ENCODE measurements around the gene DUOX1. TPM values are rescaled to one million over a fixed set of nuclear protein-coding genes. Genes with fewer than 3 reads are reported as not detected.

The DUOX1 gene
- total and polyA plus RNA-seq, 2 donors (not counting 1 experiment from before 2014, with no cell fraction given): 0.27 TPM; not detected in 1

DNA sequence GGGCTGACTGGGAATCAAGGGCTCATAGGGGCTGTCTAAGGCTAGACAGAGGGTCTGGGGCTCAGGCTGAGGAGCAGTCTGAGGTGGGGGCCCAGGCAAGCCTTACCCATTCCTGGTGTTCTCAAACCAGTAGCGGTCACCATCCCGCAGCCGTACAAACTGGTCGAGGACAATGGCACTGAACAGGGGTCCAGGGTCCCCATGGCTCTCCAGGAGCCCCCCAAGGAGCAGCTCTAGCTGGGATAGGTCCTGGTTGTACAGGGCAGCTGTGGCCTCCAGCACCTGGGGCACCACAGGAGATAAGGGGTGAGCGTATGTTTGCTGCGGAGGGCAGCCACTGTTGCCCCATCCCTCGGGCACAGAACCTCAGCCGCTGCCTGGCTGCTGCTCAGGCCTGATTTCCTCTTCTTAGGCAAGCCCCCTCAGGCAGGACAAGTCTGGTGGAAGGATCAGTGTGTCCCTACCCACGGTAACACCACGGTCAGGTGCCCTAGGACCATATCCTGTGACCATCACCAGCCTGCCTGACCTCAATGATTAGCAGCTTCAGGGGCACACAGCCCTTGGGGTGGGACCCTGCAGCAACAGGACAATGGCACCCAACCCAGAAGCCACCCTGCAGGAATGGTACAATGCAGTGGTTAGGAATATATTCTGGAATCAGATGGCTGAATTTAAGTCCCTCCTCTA is 21.7 kb upstream of the DUOX1 start:
- H3K4me3 ChIP-seq (ENCODE audit: control extremely low read depth in 1 of 5, extremely low read depth in 1 of 5, insufficient read depth in 1 of 5, low read depth in 2 of 5, low read length in 4 of 5): no peak overlapping the region
- H3K9ac ChIP-seq (ENCODE audit: low read length): no peak overlapping the region
- peaks cover 19% of the 10 kb centered on the region for H3K4me1 Mint-ChIP-seq
- no peak overlapping the region for H3K27ac ChIP-seq (ENCODE audit: low read length in 2 of 2)
- H3K4me2 ChIP-seq (replicated peaks; ENCODE audit: low read depth, low read length, poor library complexity, severe bottlenecking): no peak overlapping the region
- H2AFZ ChIP-seq (ENCODE audit: insufficient read depth, low read depth, low read length, poor library complexity, severe bottlenecking): no peak overlapping the region
- TF ChIP-seq, protein P1, sequence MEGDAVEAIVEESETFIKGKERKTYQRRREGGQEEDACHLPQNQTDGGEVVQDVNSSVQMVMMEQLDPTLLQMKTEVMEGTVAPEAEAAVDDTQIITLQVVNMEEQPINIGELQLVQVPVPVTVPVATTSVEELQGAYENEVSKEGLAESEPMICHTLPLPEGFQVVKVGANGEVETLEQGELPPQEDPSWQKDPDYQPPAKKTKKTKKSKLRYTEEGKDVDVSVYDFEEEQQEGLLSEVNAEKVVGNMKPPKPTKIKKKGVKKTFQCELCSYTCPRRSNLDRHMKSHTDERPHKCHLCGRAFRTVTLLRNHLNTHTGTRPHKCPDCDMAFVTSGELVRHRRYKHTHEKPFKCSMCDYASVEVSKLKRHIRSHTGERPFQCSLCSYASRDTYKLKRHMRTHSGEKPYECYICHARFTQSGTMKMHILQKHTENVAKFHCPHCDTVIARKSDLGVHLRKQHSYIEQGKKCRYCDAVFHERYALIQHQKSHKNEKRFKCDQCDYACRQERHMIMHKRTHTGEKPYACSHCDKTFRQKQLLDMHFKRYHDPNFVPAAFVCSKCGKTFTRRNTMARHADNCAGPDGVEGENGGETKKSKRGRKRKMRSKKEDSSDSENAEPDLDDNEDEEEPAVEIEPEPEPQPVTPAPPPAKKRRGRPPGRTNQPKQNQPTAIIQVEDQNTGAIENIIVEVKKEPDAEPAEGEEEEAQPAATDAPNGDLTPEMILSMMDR (IDR thresholded peaks at IDR 0.05): no peak
- TF ChIP-seq EZH2 (IDR thresholded peaks at IDR 0.05; ENCODE audit: borderline replicate concordance, insufficient read depth, low read depth, low read length, poor library complexity, severe bottlenecking): no peak
- no peaks in the 10 kb centered on the region for H3K9me3 Mint-ChIP-seq (ENCODE audit: insufficient read depth)
- peaks cover 59% of the 10 kb centered on the region for H3K27me3 Mint-ChIP-seq
- H3K36me3 ChIP-seq (replicated peaks in 1 of 2; ENCODE audit: control extremely low read depth in 1 of 2, control insufficient read depth in 1 of 2, extremely low read depth in 1 of 2, insufficient read depth in 2 of 2, low read length in 1 of 2): no peaks in the 10 kb centered on the region
- DNase-seq (no peak), ATAC-seq (ENCODE audit: low read depth) (no peak)
- no peak overlapping the region for H3K27ac Mint-ChIP-seq
- peaks cover 0 to 14% (median 0%) of the 10 kb centered on the region in 3 donors for H3K9me3 ChIP-seq (ENCODE audit: control extremely low read depth in 1 of 3, control insufficient read depth in 2 of 3, insufficient read depth in 1 of 3, low read length in 2 of 3)
- ChIA-PET CTCF (interaction anchor here (2.9 kb wide), 1 partner anchor 10 kb away, joined by 16 read pairs; no protein-coding TSS in a partner anchor), POLR2A (no interaction called here)
- 94% methylated on average over 10 of the region's 10 CpGs for WGBS (ENCODE audit: insufficient coverage)
- peaks cover 0 to 38% (median 19%) of the 10 kb centered on the region in 4 experiments for H3K27me3 ChIP-seq (replicated peaks in 1 of 4; ENCODE audit: control extremely low read depth in 1 of 4, control insufficient read depth in 3 of 4, insufficient read depth in 4 of 4, low read length in 3 of 4)
- H3K4me3 Mint-ChIP-seq: no peak overlapping the region
- no peaks in the 10 kb centered on the region for H4K20me1 ChIP-seq (ENCODE audit: control insufficient read depth, insufficient read depth, low read length, poor library complexity, severe bottlenecking)
- no peaks in the 10 kb centered on the region for H3K79me2 ChIP-seq (ENCODE audit: control insufficient read depth, insufficient read depth, low read length)
- peaks cover 15% of the 10 kb centered on the region in 2 donors for H3K4me1 ChIP-seq (ENCODE audit: control insufficient read depth in 2 of 2, insufficient read depth in 2 of 2, low read length in 2 of 2)
- intact Hi-C loops (cut with micrococcal nuclease): no loop called here

DNA sequence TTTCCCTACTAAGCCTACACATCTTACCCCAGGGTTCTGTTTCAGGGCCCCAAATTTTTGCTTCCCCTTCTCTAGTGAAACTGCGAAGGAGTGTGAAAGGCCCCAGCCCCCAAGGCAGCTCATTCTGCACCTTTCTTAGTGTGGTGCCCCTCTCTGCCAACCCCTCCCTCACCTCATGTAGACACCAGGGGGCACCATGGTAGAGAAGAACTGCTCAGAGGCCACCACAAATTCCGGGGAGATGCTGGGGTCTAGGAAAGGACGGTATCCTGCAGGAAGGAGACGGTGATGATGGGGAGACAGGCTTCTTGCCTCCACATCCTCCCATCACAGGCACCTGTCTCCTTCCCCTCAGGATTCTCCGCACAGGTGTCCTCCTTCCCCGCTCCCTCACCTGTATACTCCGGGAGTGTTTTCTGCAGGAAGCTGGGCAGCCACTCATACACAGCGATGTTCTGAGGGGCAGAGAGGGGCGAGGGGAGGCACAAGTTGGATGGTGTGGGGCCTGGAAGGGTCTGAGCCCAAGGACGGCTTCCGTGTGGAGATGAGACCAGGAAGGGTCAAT is 19.5 kb upstream of the DUOX1 start:
- whole genome bisulfite sequencing (ENCODE audit: insufficient coverage): 7% methylated on average over 2 of the region's 11 CpGs
- H3K4me1 ChIP-seq (ENCODE audit: control insufficient read depth in 2 of 2, insufficient read depth in 2 of 2, low read length in 2 of 2): peaks cover 33 to 38% of the 10 kb centered on the region in 2 donors
- H3K27ac ChIP-seq (ENCODE audit: low read length in 2 of 2): no peak overlapping the region
- Mint-ChIP-seq H3K27me3 (peaks cover 67% of the 10 kb centered on the region), H3K27ac (no peak overlapping the region), H3K4me1 (peaks cover 36% of the 10 kb centered on the region), H3K9me3 (ENCODE audit: insufficient read depth) (no peaks in the 10 kb centered on the region), H3K4me3 (no peak overlapping the region)
- H3K4me3 ChIP-seq (ENCODE audit: control extremely low read depth in 1 of 5, extremely low read depth in 1 of 5, insufficient read depth in 1 of 5, low read depth in 2 of 5, low read length in 4 of 5): no peak overlapping the region
- TF ChIP-seq EZH2 (IDR thresholded peaks at IDR 0.05; ENCODE audit: borderline replicate concordance, insufficient read depth, low read depth, low read length, poor library complexity, severe bottlenecking): no peak
- TF ChIP-seq, protein P1 (IDR thresholded peaks at IDR 0.05): no peak
- H3K27me3 ChIP-seq (replicated peaks in 1 of 4; ENCODE audit: control extremely low read depth in 1 of 4, control insufficient read depth in 3 of 4, insufficient read depth in 4 of 4, low read length in 3 of 4): peaks cover 0 to 61% (median 41%) of the 10 kb centered on the region in 4 experiments
- H3K36me3 ChIP-seq (replicated peaks in 1 of 2; ENCODE audit: control extremely low read depth in 1 of 2, control insufficient read depth in 1 of 2, extremely low read depth in 1 of 2, insufficient read depth in 2 of 2, low read length in 1 of 2): no peaks in the 10 kb centered on the region
- DNase-seq: no peak
- ChIA-PET CTCF (interaction anchor here (2.9 kb wide), 1 partner anchor 8 kb away, joined by 16 read pairs; no protein-coding TSS in a partner anchor), POLR2A (no interaction called here)
- no peak overlapping the region for H3K4me2 ChIP-seq (replicated peaks; ENCODE audit: low read depth, low read length, poor library complexity, severe bottlenecking)
- ATAC-seq (ENCODE audit: low read depth): no peak
- peaks cover 0 to 31% (median 0%) of the 10 kb centered on the region in 3 donors for H3K9me3 ChIP-seq (ENCODE audit: control extremely low read depth in 1 of 3, control insufficient read depth in 2 of 3, insufficient read depth in 1 of 3, low read length in 2 of 3)
- no peaks in the 10 kb centered on the region for H4K20me1 ChIP-seq (ENCODE audit: control insufficient read depth, insufficient read depth, low read length, poor library complexity, severe bottlenecking)
- H3K79me2 ChIP-seq (ENCODE audit: control insufficient read depth, insufficient read depth, low read length): no peaks in the 10 kb centered on the region
- intact Hi-C loops (cut with micrococcal nuclease): loop anchor here (10.0 kb wide), 1 partner anchor 84 kb away; no protein-coding TSS in a partner anchor
- no peak overlapping the region for H3K9ac ChIP-seq (ENCODE audit: low read length)
- H2AFZ ChIP-seq (ENCODE audit: insufficient read depth, low read depth, low read length, poor library complexity, severe bottlenecking): no peak overlapping the region
